GM12878 (cell line): Measurements from ENCODE around the gene PTCH2. TPM values are rescaled to one million over a fixed set of nuclear protein-coding genes. Genes with fewer than 3 reads are reported as not detected.

Source experiments
- ATAC-seq: fragments of 200-7000 bp; cut with Tn5 transposase; 3 replicates; pipeline ENCODE4 v1.9.1; 2020; ENCODE audit warnings: mild to moderate bottlenecking, moderate library complexity
- BruUV-seq: library from RNA; stranded (reverse); fragments of 400-500 nt; replicated peaks from 2 replicates; lab custom pipeline; 2021; lab: Mats Ljungman, UMichigan
- CTCF ChIA-PET: fragments of 300-600 bp; sonication (Branson Sonifier 250); formaldehyde crosslinking; extraction: SDS; loops from one replicate; lab custom pipeline; 2021; ENCODE audit warnings: inconsistent platforms; lab: Yijun Ruan, JAX
- POLR2A ChIA-PET: fragments of 350-600 bp; formaldehyde crosslinking; extraction: SDS; loops from one replicate; lab custom pipeline; 2021; ENCODE audit warnings: inconsistent platforms; lab: Charles Lee
- RAD21 ChIA-PET: fragments of 300-600 bp; sonication (Branson Sonifier 250); formaldehyde crosslinking; loops from one replicate; lab custom pipeline; 2023; ENCODE audit warnings: antibody characterized with exemption; ENCODE audit not compliant: unreplicated experiment; lab: Charles Lee
- SMC1A ChIA-PET: fragments of 300-600 bp; sonication (Branson Sonifier 250); formaldehyde crosslinking; loops from one replicate; lab custom pipeline; 2023; ENCODE audit not compliant: unreplicated experiment, uncharacterized antibody; lab: Charles Lee
- DNase-seq: peaks from one replicate; pipeline ENCODE4 v3.0.0-alpha.2; 2011; ENCODE audit warnings: low read depth, low spot score
- FAIRE-seq: peaks from 3 replicates; lab custom pipeline; 2011; peaks lifted over from hg19 to GRCh38; lab: Jason Lieb, UNC
- H2AFZ ChIP-seq: 2 replicates; pipeline ENCODE4 v1.6.0; 2011; ENCODE audit warnings: low read depth, low read length, control low read depth; ENCODE audit not compliant: control insufficient read depth
- H3K27ac ChIP-seq: 2 replicates; pipeline ENCODE4 v1.5.1; 2011; ENCODE audit warnings: control low read depth; ENCODE audit not compliant: control insufficient read depth, insufficient read depth
- H3K27me3 ChIP-seq, 2 experiments: replicated peaks in 1 of 2; 2 replicates each; pipeline versions ENCODE4 v1.6.0 to v1.6.1; 2011; ENCODE audit warnings: low read length in 1 of 2; ENCODE audit not compliant: control insufficient read depth in 2 of 2, insufficient read depth in 2 of 2
- H3K36me3 ChIP-seq, 2 experiments: 2 replicates each; pipeline ENCODE4 v1.5.1; 2011; ENCODE audit warnings: low read length in 1 of 2; ENCODE audit not compliant: control insufficient read depth in 2 of 2, insufficient read depth in 2 of 2
- H3K4me1 ChIP-seq: 2 replicates; pipeline ENCODE4 v1.6.1; 2011; ENCODE audit warnings: mild to moderate bottlenecking, low read length, moderate library complexity, mixed read lengths; ENCODE audit not compliant: control insufficient read depth, insufficient read depth
- H3K4me2 ChIP-seq: 2 replicates; pipeline ENCODE4 v1.6.0; 2011; ENCODE audit warnings: control low read depth; ENCODE audit not compliant: control insufficient read depth, insufficient read depth
- H3K4me3 ChIP-seq: fragments of 200-600 bp; sonication (generic); 2 replicates; pipeline ENCODE4 v1.5.1; 2016
- H3K79me2 ChIP-seq: 2 replicates; pipeline ENCODE4 v1.6.0; 2011; ENCODE audit warnings: low read length; ENCODE audit not compliant: control insufficient read depth, insufficient read depth
- H3K9ac ChIP-seq: 2 replicates; pipeline ENCODE4 v1.8.0; 2011; ENCODE audit warnings: low read length, control low read depth, mixed read lengths; ENCODE audit not compliant: control insufficient read depth, insufficient read depth
- H3K9me3 ChIP-seq: replicated peaks from 3 replicates; pipeline ENCODE4 v1.5.1; 2011; ENCODE audit warnings: mild to moderate bottlenecking, low read length; ENCODE audit not compliant: control insufficient read depth, insufficient read depth
- H4K20me1 ChIP-seq: 2 replicates; pipeline ENCODE4 v1.6.0; 2011; ENCODE audit not compliant: control insufficient read depth, insufficient read depth
- BMI1 ChIP-seq: fragments of 450-650 bp; IDR thresholded peaks from 2 replicates; pipeline ENCODE4 v1.6.1; 2016; ENCODE audit warnings: mild to moderate bottlenecking, moderate library complexity, borderline replicate concordance
- DPF2 ChIP-seq: fragments of 450-650 bp; IDR thresholded peaks from 2 replicates; pipeline ENCODE4 v1.6.1; 2017; ENCODE audit warnings: mild to moderate bottlenecking
- EGR1 ChIP-seq, 2 experiments: IDR thresholded peaks; 1 replicate in 1 of 2; 2 replicates in 1 of 2; pipeline ENCODE4 v1.6.1; 2011 to 2012; ENCODE audit warnings: low read depth in 2 of 2, low read length in 2 of 2, borderline replicate concordance in 1 of 2, mild to moderate bottlenecking in 1 of 2, moderate library complexity in 1 of 2
- IKZF1 ChIP-seq: fragments of 450-650 bp; conservative IDR thresholded peaks from 2 replicates; pipeline ENCODE4 v1.6.1; 2017; ENCODE audit warnings: antibody characterized with exemption, mild to moderate bottlenecking
- MLLT1 ChIP-seq: fragments of 450-650 bp; IDR thresholded peaks from 2 replicates; pipeline ENCODE4 v1.6.1; 2016; ENCODE audit warnings: mild to moderate bottlenecking
- MYB ChIP-seq: fragments of 150-350 bp; IDR thresholded peaks from 2 replicates; pipeline ENCODE4 v1.6.1; 2014; ENCODE audit warnings: mild to moderate bottlenecking, low read depth, low read length, borderline replicate concordance
- PML ChIP-seq: IDR thresholded peaks from 2 replicates; pipeline ENCODE4 v1.6.1; 2012; ENCODE audit warnings: low read length, inconsistent platforms
- POLR2A ChIP-seq: IDR thresholded peaks from 2 replicates; pipeline ENCODE4 v1.6.1; 2011; ENCODE audit warnings: low read depth, mild to moderate bottlenecking, low read length
- POLR2AphosphoS5 ChIP-seq: IDR thresholded peaks from 2 replicates; pipeline ENCODE4 v1.6.1; 2011; ENCODE audit warnings: mild to moderate bottlenecking, low read length, inconsistent platforms
- SMARCA5 ChIP-seq: fragments of 450-650 bp; IDR thresholded peaks from 2 replicates; pipeline ENCODE4 v1.6.1; 2017; ENCODE audit warnings: mild to moderate bottlenecking
- USF1 ChIP-seq: IDR thresholded peaks from 2 replicates; pipeline ENCODE4 v1.6.1; 2011; ENCODE audit warnings: borderline replicate concordance, low read depth, mild to moderate bottlenecking, moderate library complexity, mixed read lengths, low read length; ENCODE audit not compliant: insufficient read depth; ENCODE audit errors: extremely low read length
- ZNF274 ChIP-seq: IDR thresholded peaks from one replicate; pipeline ENCODE4 v1.8.0; 2011; ENCODE audit not compliant: insufficient read length, insufficient read depth
- WGBS: methylation state at CpG from one replicate; pipeline ENCODE4 v1.1.6; 2016; ENCODE audit warnings: low lambda C conversion rate; ENCODE audit not compliant: insufficient replicate concordance, insufficient coverage; ENCODE audit errors: missing lambda C conversion rate; 5-methylcytosine and 5-hydroxymethylcytosine counted together
- in situ Hi-C: fragments of 300-500 bp; cut with MboI; formaldehyde crosslinking; loops from 9 replicates; pipeline ENCODE4 v1.14.3; 2018; ENCODE audit warnings: mixed read lengths
- intact Hi-C: fragments of 100-400 bp; cut with micrococcal nuclease; formaldehyde crosslinking; loops from one replicate; pipeline ENCODE4 v1.14.2; 2022; ENCODE audit not compliant: unreplicated experiment
- polyA plus RNA-seq, 11 experiments: library from polyadenylated mRNA; depleted of rRNA in 4 of 11; unstranded in 6 of 11; stranded (reverse) in 5 of 11; fragments of >200 nt; fragmentation: Nextera tagmentation in 4 of 11; fragmentation: Illumina TruSeq in 1 of 11; extraction: Ambion mirVana in 4 of 11; extraction: Trizol in 1 of 11; gene quantifications; 1 replicate in 1 of 11; 2 replicates in 10 of 11; pipeline versions ENCODE4 v1.2.1 to v1.2.3, GENCODE V29; 2011 to 2016; ENCODE audit warnings: inconsistent platforms in 2 of 11, missing spikeins in 2 of 11, low read depth in 1 of 11
- total RNA-seq, 4 experiments: library from RNA; depleted of rRNA in 3 of 4; stranded (reverse); fragments of >200 nt in 3 of 4; fragmentation: Illumina TruSeq in 1 of 4; extraction: Trizol in 1 of 4; gene quantifications; 2 replicates each; pipeline versions ENCODE4 v1.2.1 to v1.2.3, GENCODE V29; 2013 to 2021

The PTCH2 gene
- total and polyA plus RNA-seq, 10 of the 15 experiments (the other 5 are each of a cell fraction or from before 2014, with no cell fraction given) = 0.03 to 8.4 (median 0.10) TPM

GRCh38 chr1:44777969-44778635 is 65.0 kb downstream of the PTCH2 start:
- ATAC-seq = no peak
- Histone ChIP-seq H3K27me3 (no peaks in the 10 kb centered on the region), H3K9ac (peak overlapping the region; percentile 99), H3K27ac (no peak overlapping the region), H2AFZ (no peak overlapping the region), H3K79me2 (peaks cover 43% of the 10 kb centered on the region), H3K36me3 (peaks cover 8 to 30% of the 10 kb centered on the region in 2 experiments)
- BruUV-seq = no TSS peak
- SMC1A ChIA-PET = interaction anchor here (0.9 to 1.7 kb wide), 2 partner anchors 49 to 57 kb away, joined by 4 to 5 read pairs; no protein-coding TSS in a partner anchor
- TF ChIP-seq PML = 0 out of 2 replicates have a peak, but pooled peaks have one; percentile 27
- TF ChIP-seq IKZF1 = no peak
- TF ChIP-seq, all 136 proteins: peak for 1
- ChIA-PET CTCF (interaction anchor here (0.8 to 1.6 kb wide), 3 partner anchors 48 to 65 kb away, joined by 3 to 5 read pairs (median 4); no protein-coding TSS in a partner anchor), RAD21 (interaction anchor here (0.5 kb wide), 1 partner anchor 739 kb away, joined by 3 read pairs; no protein-coding TSS in a partner anchor), POLR2A (interaction anchor here (0.7 to 1.4 kb wide), 2 partner anchors 22 to 41 kb away, joined by 3 to 4 read pairs; partner anchors contain the start of gene PLK3)
- DNase-seq = no peak
- intact Hi-C loops = loop anchor here (2.0 to 5.0 kb wide), 2 partner anchors 39 to 47 kb away; partner anchors contain the start of gene RNU5D-1
- in situ Hi-C loops = no loop called here
- WGBS = 62% methylated on average over 13 of the region's 13 CpGs
- H4K20me1 ChIP-seq = peaks cover 12% of the 10 kb centered on the region
- H3K4me2 ChIP-seq = peak overlapping the region; percentile 73
- H3K4me3 ChIP-seq = peak overlapping the region; percentile 73
- H3K4me1 ChIP-seq = peaks cover 13% of the 10 kb centered on the region
- FAIRE-seq = no peak
- H3K9me3 ChIP-seq = no peaks in the 10 kb centered on the region

GRCh38 chr1:44777547-44777946 is 65.5 kb downstream of the PTCH2 start:
- peaks cover 43% of the 10 kb centered on the region for H3K79me2 ChIP-seq
- ChIA-PET CTCF (interaction anchor here (0.8 to 1.6 kb wide), 3 partner anchors 48 to 64 kb away, joined by 3 to 5 read pairs (median 4); no protein-coding TSS in a partner anchor), SMC1A (interaction anchor here (0.9 to 1.7 kb wide), 3 partner anchors 8 to 56 kb away, joined by 4 to 6 read pairs (median 5); no protein-coding TSS in a partner anchor), POLR2A (interaction anchor here (0.7 to 1.4 kb wide), 2 partner anchors 23 to 42 kb away, joined by 3 to 4 read pairs; partner anchors contain the start of gene PLK3), RAD21 (interaction anchor here (0.5 kb wide), 1 partner anchor 740 kb away, joined by 3 read pairs; no protein-coding TSS in a partner anchor)
- H4K20me1 ChIP-seq = peaks cover 12% of the 10 kb centered on the region
- TF ChIP-seq PML = no peak
- no peak for TF ChIP-seq USF1
- TF ChIP-seq EGR1 (IDR thresholded peaks at IDR 0.05; ENCODE audit: borderline replicate concordance in 1 of 2, low read depth in 2 of 2, low read length in 2 of 2) = no peak
- TF ChIP-seq POLR2AphosphoS5 = peak; percentile 34; the same call in 1 of the 2 replicates
- peak; percentile 55 for TF ChIP-seq POLR2A
- TF ChIP-seq SMARCA5 = no peak
- TF ChIP-seq BMI1 = no peak
- TF ChIP-seq MYB = no peak
- no peak for TF ChIP-seq ZNF274
- 0 out of 2 replicates have a peak, but pooled peaks have one; percentile 30 for TF ChIP-seq DPF2
- TF ChIP-seq MLLT1 = peak; percentile 53; the same call in 1 of the 2 replicates
- no peak overlapping the region for H2AFZ ChIP-seq
- 83% methylated on average over 14 of the region's 14 CpGs for WGBS
- no TSS peak for BruUV-seq
- H3K27ac ChIP-seq = no peak overlapping the region
- peaks cover 8 to 30% of the 10 kb centered on the region in 2 experiments for H3K36me3 ChIP-seq
- FAIRE-seq (no peak), ATAC-seq (no peak), DNase-seq (no peak)
- H3K9me3 ChIP-seq = no peaks in the 10 kb centered on the region
- intact Hi-C loops (loop anchor here (2.0 to 5.0 kb wide), 2 partner anchors 40 to 47 kb away; partner anchors contain the start of gene RNU5D-1), in situ Hi-C loops (no loop called here)
- peaks cover 13% of the 10 kb centered on the region for H3K4me1 ChIP-seq
- H3K9ac ChIP-seq = peak overlapping the region; percentile 99
- H3K27me3 ChIP-seq = no peaks in the 10 kb centered on the region
- H3K4me3 ChIP-seq = peak overlapping the region; percentile 73
- peak overlapping the region; percentile 73 for H3K4me2 ChIP-seq
